Measurements from ENCODE around the gene SH3BGRL. TPM values are rescaled to one million over a fixed set of nuclear protein-coding genes. Genes with fewer than 3 reads are reported as not detected.
A peak's percentile ranks its signal among the peaks of the same experiment; 100 is the strongest.

The SH3BGRL gene
- total RNA-seq, 1 donor from 2014 or later = 91.9 TPM

DNA sequence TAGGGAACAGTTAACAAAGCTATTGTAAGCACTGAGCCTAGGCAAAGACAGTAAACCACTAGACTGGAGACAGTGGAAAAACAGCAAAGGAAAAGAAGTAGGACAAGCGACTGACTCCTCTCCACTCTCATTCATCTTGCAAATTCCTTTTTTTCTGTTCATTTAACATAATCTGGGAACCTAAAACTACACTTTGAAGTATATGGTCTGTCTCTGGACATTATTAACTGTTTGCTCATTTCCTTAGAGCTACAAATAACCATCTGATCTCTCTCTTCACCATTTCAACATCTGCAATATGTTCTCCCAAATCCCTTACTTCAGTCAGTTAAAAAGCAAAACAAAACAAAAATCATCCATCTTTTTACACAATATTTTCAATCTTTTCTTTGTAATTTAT lies 831 bp upstream of the SH3BGRL start:
- no peak for DNase-seq (ENCODE audit: low spot score in 2 of 2)
- Histone ChIP-seq H3K4me1 (no peaks in the 10 kb centered on the region), H3K27me3 (no peaks in the 10 kb centered on the region), H3K36me3 (no peaks in the 10 kb centered on the region), H3K4me3 (peak overlapping the region; percentile 47 to 79), H3K27ac (peak overlapping the region; percentile 75 to 80), H3K9me3 (no peaks in the 10 kb centered on the region)
- intact Hi-C loops (cut with DNase I) = loop anchor here (5.0 kb wide), 1 partner anchor 56 kb away; no protein-coding TSS in a partner anchor
- TF ChIP-seq, protein P1, sequence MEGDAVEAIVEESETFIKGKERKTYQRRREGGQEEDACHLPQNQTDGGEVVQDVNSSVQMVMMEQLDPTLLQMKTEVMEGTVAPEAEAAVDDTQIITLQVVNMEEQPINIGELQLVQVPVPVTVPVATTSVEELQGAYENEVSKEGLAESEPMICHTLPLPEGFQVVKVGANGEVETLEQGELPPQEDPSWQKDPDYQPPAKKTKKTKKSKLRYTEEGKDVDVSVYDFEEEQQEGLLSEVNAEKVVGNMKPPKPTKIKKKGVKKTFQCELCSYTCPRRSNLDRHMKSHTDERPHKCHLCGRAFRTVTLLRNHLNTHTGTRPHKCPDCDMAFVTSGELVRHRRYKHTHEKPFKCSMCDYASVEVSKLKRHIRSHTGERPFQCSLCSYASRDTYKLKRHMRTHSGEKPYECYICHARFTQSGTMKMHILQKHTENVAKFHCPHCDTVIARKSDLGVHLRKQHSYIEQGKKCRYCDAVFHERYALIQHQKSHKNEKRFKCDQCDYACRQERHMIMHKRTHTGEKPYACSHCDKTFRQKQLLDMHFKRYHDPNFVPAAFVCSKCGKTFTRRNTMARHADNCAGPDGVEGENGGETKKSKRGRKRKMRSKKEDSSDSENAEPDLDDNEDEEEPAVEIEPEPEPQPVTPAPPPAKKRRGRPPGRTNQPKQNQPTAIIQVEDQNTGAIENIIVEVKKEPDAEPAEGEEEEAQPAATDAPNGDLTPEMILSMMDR (IDR thresholded peaks at IDR 0.05) = no peak

DNA sequence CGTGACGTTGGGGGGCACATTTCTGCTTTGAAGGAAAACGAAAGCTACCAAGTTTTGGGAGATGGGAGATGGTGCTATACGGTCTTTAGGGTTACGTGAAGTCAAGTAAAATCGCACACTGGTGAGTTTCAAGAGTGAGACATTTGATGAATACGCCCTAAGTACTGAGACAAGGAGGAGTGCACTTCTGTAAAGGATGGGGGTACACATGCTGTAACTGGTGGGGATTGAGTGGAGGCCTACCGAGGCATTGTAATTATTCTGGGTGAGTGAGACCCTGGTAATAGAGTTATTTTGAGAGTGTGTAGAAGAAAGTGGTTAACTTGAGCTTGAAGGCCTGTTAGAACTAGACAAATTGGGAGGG lies 536 bp downstream of the SH3BGRL start:
- intact Hi-C loops (cut with DNase I) = loop anchor here (2.0 to 5.0 kb wide), 2 partner anchors 55 to 82 kb away; no protein-coding TSS in a partner anchor
- Histone ChIP-seq H3K4me3 (peak overlapping the region; percentile 47 to 79), H3K27me3 (no peaks in the 10 kb centered on the region), H3K9me3 (no peaks in the 10 kb centered on the region), H3K36me3 (no peaks in the 10 kb centered on the region), H3K4me1 (no peaks in the 10 kb centered on the region), H3K27ac (peak overlapping the region; percentile 75 to 80)
- TF ChIP-seq, protein P1 (IDR thresholded peaks at IDR 0.05) = no peak
- DNase-seq (ENCODE audit: low spot score in 2 of 2) = no peak

DNA sequence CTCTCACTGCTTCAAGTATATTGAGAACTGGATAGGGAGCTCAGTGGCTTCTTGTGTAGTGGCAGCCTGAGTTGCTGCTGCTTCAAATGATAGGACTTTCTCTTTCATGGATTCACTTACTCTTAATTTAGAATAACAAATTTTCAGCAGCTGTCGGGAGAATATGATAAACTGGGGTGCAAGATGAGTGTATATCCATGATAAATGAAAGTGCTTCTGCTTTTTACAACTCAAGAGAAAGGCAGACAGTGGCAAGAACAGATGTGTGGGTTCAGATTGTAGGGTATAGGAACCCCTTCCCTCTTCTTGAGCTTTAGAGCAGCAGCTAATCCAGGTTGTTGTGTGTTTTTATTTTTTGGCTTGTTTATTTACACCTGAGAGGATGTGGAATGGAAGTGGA lies 1.0 kb downstream of the SH3BGRL start:
- intact Hi-C loops (cut with DNase I) = loop anchor here (2.0 to 5.0 kb wide), 2 partner anchors 54 to 82 kb away; no protein-coding TSS in a partner anchor
- TF ChIP-seq, protein P1 (IDR thresholded peaks at IDR 0.05) = no peak
- no peaks in the 10 kb centered on the region for H3K9me3 ChIP-seq
- no peaks in the 10 kb centered on the region for H3K4me1 ChIP-seq
- peak overlapping the region; percentile 75 to 80 for H3K27ac ChIP-seq
- H3K36me3 ChIP-seq = no peaks in the 10 kb centered on the region
- H3K27me3 ChIP-seq = no peaks in the 10 kb centered on the region
- H3K4me3 ChIP-seq = peak overlapping the region; percentile 47 to 79
- DNase-seq (ENCODE audit: low spot score in 2 of 2) = no peak

DNA sequence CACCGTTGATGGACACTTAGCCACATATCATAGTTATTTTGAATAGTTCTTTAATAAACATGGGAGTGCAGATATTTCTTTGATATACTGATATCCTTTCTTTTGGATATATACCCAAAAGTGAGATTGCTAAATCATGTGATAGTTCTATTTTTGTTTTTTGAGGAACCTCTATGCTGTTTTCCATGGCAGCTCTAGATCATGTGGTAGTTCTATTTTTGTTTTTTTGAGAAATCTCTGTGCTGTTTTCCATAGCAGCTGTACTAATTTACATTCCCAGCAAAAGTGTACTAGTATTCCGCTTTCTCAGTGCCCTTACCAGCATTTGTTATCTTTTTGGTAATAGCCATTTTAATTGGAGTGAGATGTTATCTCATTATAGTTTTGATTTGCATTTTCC lies 3.6 kb downstream of the SH3BGRL start:
- no peak for DNase-seq (ENCODE audit: low spot score in 2 of 2)
- no peaks in the 10 kb centered on the region for H3K9me3 ChIP-seq
- intact Hi-C loops (cut with DNase I) = no loop called here
- TF ChIP-seq, protein P1 (IDR thresholded peaks at IDR 0.05) = no peak
- H3K36me3 ChIP-seq = no peaks in the 10 kb centered on the region
- H3K4me1 ChIP-seq = no peaks in the 10 kb centered on the region
- no peak overlapping the region for H3K4me3 ChIP-seq
- H3K27me3 ChIP-seq = no peaks in the 10 kb centered on the region
- H3K27ac ChIP-seq = no peak overlapping the region

DNA sequence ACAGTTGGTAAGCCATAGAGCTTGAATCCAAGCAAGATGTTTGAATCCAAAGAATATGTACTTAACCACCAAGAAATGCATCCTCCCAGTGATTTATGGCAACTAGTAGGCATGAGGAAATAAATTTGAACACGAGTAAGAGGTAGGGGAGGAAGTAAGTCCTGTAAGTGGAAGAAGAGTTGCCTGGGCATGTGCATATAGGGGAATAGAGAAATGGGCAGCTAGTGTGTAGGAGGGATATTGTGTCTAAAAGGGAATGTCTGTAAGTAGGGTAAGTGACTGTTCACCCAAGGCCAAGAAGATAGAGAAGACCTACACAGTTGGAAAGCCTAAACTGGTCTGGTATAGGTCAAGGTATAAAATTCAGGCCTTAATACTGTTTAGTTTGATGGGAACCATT lies 4.6 kb downstream of the SH3BGRL start:
- H3K4me1 ChIP-seq = no peaks in the 10 kb centered on the region
- intact Hi-C loops (cut with DNase I) = no loop called here

More for the DNA sequence above, 4.6 kb downstream of the SH3BGRL start:
- Histone ChIP-seq H3K36me3 (no peaks in the 10 kb centered on the region), H3K9me3 (no peaks in the 10 kb centered on the region), H3K27me3 (no peaks in the 10 kb centered on the region), H3K27ac (no peak overlapping the region), H3K4me3 (no peak overlapping the region)
- TF ChIP-seq, protein P1 (IDR thresholded peaks at IDR 0.05) = no peak
- no peak for DNase-seq (ENCODE audit: low spot score in 2 of 2)

All from ascending aorta (tissue), 2 donors.